HEK293T (cell line): Measurements from ENCODE around the gene TPO.

Source experiments
- ARNT ChIP-seq: fragments of 450-650 bp; IDR thresholded peaks from 2 replicates; pipeline ENCODE4 v1.6.1; 2017; ENCODE audit warnings: mild to moderate bottlenecking
- BHLHE40 ChIP-seq: fragments of 450-650 bp; IDR thresholded peaks from 2 replicates; pipeline ENCODE4 v1.6.1; 2016; ENCODE audit warnings: mild to moderate bottlenecking, moderate library complexity, borderline replicate concordance
- ELF4 ChIP-seq: fragments of 450-650 bp; IDR thresholded peaks from 2 replicates; pipeline ENCODE4 v1.6.1; 2017; ENCODE audit warnings: antibody characterized with exemption
- FOXM1 ChIP-seq: fragments of 450-650 bp; IDR thresholded peaks from 2 replicates; pipeline ENCODE4 v1.6.1; 2017; ENCODE audit warnings: mild to moderate bottlenecking, borderline replicate concordance
- HDGF ChIP-seq: fragments of 450-650 bp; IDR thresholded peaks from 2 replicates; pipeline ENCODE4 v1.6.1; 2017; ENCODE audit warnings: antibody characterized with exemption, borderline replicate concordance
- NFRKB ChIP-seq: fragments of 450-650 bp; IDR thresholded peaks from 2 replicates; pipeline ENCODE4 v1.6.1; 2016; ENCODE audit warnings: mild to moderate bottlenecking, moderate library complexity
- SP1 ChIP-seq: fragments of 450-650 bp; IDR thresholded peaks from 2 replicates; pipeline ENCODE4 v1.6.1; 2017
- SUZ12 ChIP-seq: fragments of 450-650 bp; IDR thresholded peaks from 2 replicates; pipeline ENCODE4 v1.6.1; 2016; ENCODE audit warnings: mild to moderate bottlenecking
- TARDBP ChIP-seq: fragments of 450-650 bp; IDR thresholded peaks from 2 replicates; pipeline ENCODE4 v1.6.1; 2016
- ZNF384 ChIP-seq: fragments of 450-650 bp; IDR thresholded peaks from 2 replicates; pipeline ENCODE4 v1.6.1; 2016
- TF ChIP-seq, protein P1 (sequence below): fragments of 450-650 bp; IDR thresholded peaks from 2 replicates; pipeline ENCODE4 v1.6.1; 2016

DNA sequence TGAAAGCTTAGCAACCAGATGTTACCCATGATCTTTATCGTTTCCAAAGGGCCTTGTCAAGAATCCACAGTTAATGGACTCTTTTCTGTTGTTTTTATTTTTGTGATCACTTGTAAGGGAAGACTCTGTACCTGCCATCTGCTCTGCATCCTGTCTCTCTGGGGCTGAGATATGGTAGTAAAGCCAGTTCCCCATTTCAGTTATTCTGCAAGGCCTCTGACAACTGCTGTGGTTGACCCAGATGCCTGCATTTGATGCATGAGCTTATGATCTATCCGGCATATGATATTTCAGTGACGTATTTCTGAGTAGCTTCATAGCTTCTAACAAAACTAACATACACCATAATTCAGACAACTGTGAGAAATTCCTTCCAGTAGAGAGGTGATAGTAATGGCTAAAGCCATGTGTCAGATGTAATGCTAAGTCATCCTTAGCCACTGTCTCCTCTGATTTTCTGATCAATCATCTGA, 105.1 kb downstream of the TPO start:
- TF ChIP-seq ZNF384 (no peak), ELF4 (no peak), FOXM1 (no peak), HDGF (no peak), TARDBP (no peak), NFRKB (no peak), SUZ12 (no peak), ARNT (no peak), SP1 (no peak), BHLHE40 (no peak)
- TF ChIP-seq, protein P1, sequence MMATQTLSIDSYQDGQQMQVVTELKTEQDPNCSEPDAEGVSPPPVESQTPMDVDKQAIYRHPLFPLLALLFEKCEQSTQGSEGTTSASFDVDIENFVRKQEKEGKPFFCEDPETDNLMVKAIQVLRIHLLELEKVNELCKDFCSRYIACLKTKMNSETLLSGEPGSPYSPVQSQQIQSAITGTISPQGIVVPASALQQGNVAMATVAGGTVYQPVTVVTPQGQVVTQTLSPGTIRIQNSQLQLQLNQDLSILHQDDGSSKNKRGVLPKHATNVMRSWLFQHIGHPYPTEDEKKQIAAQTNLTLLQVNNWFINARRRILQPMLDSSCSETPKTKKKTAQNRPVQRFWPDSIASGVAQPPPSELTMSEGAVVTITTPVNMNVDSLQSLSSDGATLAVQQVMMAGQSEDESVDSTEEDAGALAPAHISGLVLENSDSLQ: no peak
